ENCODE data around the gene CDC14B. TPM values are rescaled to one million over a fixed set of nuclear protein-coding genes. Genes with fewer than 3 reads are reported as not detected.
"Not testable (repeated sequence)": the region's sequence is repeated elsewhere in the genome, so short reads cannot be mapped to it uniquely, and the experiment has no call there.

CDC14B gene
- total RNA-seq, 1 experiment from 2014 or later = 5.2 TPM

GRCh38 chr9:96666653-96667362 lies 47.2 kb upstream of the CDC14B start:
- BruUV-seq (replicated peaks); H3K4me1 ChIP-seq (ENCODE audit: insufficient read depth, low read length, poor library complexity, severe bottlenecking): not testable (repeated sequence)

DNA sequence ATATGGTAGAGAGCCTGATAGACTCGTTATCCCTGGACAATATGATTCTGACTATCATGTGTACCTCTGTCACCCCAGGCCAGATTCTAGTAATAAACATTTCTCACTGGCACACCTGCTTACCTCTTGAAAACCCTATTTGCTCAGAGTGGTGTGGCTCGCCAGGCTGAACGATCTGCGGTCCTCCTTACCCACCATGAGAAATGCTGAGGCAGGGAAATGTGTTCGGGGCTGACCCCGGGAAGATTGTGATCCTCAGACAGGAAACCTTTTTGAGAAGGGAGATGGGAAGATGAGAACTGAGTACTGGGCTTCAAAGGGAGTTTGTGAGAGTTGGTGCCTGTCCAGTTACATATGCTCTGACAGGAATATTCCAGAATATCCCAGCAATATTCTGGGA lies 46.1 kb upstream of the CDC14B start:
- ChIA-PET CTCF (interaction anchor here (0.6 kb wide), 2 partner anchors 136 to 434 kb away, joined by 3 to 4 read pairs; no protein-coding TSS in a partner anchor), POLR2A (ENCODE audit: low non-redundant PET) (no interaction called here)
- no peaks in the 10 kb centered on the region for H3K27me3 ChIP-seq (replicated peaks; ENCODE audit: insufficient read depth, low read depth, low read length, poor library complexity)
- TF ChIP-seq, protein P1, sequence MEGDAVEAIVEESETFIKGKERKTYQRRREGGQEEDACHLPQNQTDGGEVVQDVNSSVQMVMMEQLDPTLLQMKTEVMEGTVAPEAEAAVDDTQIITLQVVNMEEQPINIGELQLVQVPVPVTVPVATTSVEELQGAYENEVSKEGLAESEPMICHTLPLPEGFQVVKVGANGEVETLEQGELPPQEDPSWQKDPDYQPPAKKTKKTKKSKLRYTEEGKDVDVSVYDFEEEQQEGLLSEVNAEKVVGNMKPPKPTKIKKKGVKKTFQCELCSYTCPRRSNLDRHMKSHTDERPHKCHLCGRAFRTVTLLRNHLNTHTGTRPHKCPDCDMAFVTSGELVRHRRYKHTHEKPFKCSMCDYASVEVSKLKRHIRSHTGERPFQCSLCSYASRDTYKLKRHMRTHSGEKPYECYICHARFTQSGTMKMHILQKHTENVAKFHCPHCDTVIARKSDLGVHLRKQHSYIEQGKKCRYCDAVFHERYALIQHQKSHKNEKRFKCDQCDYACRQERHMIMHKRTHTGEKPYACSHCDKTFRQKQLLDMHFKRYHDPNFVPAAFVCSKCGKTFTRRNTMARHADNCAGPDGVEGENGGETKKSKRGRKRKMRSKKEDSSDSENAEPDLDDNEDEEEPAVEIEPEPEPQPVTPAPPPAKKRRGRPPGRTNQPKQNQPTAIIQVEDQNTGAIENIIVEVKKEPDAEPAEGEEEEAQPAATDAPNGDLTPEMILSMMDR (conservative IDR thresholded peaks at IDR 0.05; ENCODE audit: low read depth, low read length) = no peak
- no peak for TF ChIP-seq EZH2 (IDR thresholded peaks at IDR 0.05; ENCODE audit: borderline replicate concordance, low read depth, low read length, poor library complexity, severe bottlenecking)
- no peaks in the 10 kb centered on the region for H3K9me3 ChIP-seq (ENCODE audit: low read depth, low read length, poor library complexity, severe bottlenecking)
- no peaks in the 10 kb centered on the region for H3K36me3 ChIP-seq (ENCODE audit: insufficient read depth, low read length, poor library complexity, severe bottlenecking)
- no peak for DNase-seq (ENCODE audit: low spot score)
- intact Hi-C loops (cut with micrococcal nuclease; ENCODE audit: unreplicated experiment) = loop anchor here (2.0 to 10.0 kb wide), 2 partner anchors 339 to 431 kb away; no protein-coding TSS in a partner anchor
- BruUV-seq (replicated peaks) = no TSS peak
- H3K4me1 ChIP-seq (ENCODE audit: insufficient read depth, low read length, poor library complexity, severe bottlenecking) = no peaks in the 10 kb centered on the region
- H3K27ac ChIP-seq (ENCODE audit: low read depth, low read length, poor library complexity, severe bottlenecking) = no peak overlapping the region
- H3K4me3 ChIP-seq (ENCODE audit: low read depth, low read length, poor library complexity, severe bottlenecking) = no peak overlapping the region

More at GRCh38 chr9:96666653-96667362, 47.2 kb upstream of the CDC14B start:
- ChIA-PET CTCF (interaction anchor here (0.6 to 1.1 kb wide), 8 partner anchors 12 to 435 kb away, joined by 3 to 6 read pairs (median 4); partner anchors contain the start of gene PRXL2C), POLR2A (ENCODE audit: low non-redundant PET) (interaction anchor here (0.6 kb wide), 1 partner anchor 166 kb away, joined by 12 read pairs; no protein-coding TSS in a partner anchor)
- intact Hi-C loops (cut with micrococcal nuclease; ENCODE audit: unreplicated experiment) = loop anchor here (2.0 to 10.0 kb wide), 2 partner anchors 340 to 432 kb away; no protein-coding TSS in a partner anchor
- TF ChIP-seq, protein P1 (conservative IDR thresholded peaks at IDR 0.05; ENCODE audit: low read depth, low read length) = peak; percentile 65
- H3K4me3 ChIP-seq (ENCODE audit: low read depth, low read length, poor library complexity, severe bottlenecking); H3K27me3 ChIP-seq (replicated peaks; ENCODE audit: insufficient read depth, low read depth, low read length, poor library complexity); H3K9me3 ChIP-seq (ENCODE audit: low read depth, low read length, poor library complexity, severe bottlenecking); H3K27ac ChIP-seq (ENCODE audit: low read depth, low read length, poor library complexity, severe bottlenecking); H3K36me3 ChIP-seq (ENCODE audit: insufficient read depth, low read length, poor library complexity, severe bottlenecking): not testable (repeated sequence)
- peak; percentile 81 for DNase-seq (ENCODE audit: low spot score)

DNA sequence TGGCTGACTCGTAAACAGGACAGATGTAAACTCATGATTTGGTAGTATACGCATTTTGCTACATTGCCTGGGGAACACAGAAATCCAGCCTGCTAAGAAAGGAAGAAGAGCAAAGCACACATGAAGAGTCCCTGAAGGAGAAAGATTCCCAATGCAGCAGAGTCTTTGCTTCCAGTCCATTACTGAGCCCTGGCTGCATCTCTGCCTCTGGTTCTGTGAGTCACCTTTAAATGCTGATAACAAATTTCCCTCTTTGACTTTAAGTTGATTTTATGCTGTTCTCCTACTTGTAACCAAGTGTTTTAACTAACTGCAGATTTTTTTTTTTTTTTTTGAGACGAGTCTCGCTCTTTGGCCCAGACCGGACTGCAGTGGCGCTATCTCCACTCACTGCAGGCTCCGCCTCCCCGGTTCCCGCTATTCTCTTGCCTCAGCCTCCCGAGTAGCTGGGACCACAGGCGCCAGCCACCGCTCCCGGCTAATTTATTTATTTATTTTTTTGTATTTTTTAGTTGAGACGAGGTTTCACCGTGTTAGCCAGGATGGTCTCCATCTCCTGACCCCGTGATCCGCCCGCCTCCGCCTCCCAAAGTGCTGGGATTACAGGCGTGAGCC lies 44.0 kb upstream of the CDC14B start:
- DNase-seq (ENCODE audit: low spot score) = no peak
- Histone ChIP-seq H3K27ac (ENCODE audit: low read depth, low read length, poor library complexity, severe bottlenecking) (no peak overlapping the region), H3K9me3 (ENCODE audit: low read depth, low read length, poor library complexity, severe bottlenecking) (no peaks in the 10 kb centered on the region), H3K4me3 (ENCODE audit: low read depth, low read length, poor library complexity, severe bottlenecking) (no peak overlapping the region), H3K27me3 (replicated peaks; ENCODE audit: insufficient read depth, low read depth, low read length, poor library complexity) (no peaks in the 10 kb centered on the region), H3K36me3 (ENCODE audit: insufficient read depth, low read length, poor library complexity, severe bottlenecking) (no peaks in the 10 kb centered on the region), H3K4me1 (ENCODE audit: insufficient read depth, low read length, poor library complexity, severe bottlenecking) (no peaks in the 10 kb centered on the region)
- intact Hi-C loops (cut with micrococcal nuclease; ENCODE audit: unreplicated experiment) = loop anchor here (10.0 kb wide), 1 partner anchor 429 kb away; no protein-coding TSS in a partner anchor
- TF ChIP-seq, protein P1 (conservative IDR thresholded peaks at IDR 0.05; ENCODE audit: low read depth, low read length) = no peak
- TF ChIP-seq EZH2 (IDR thresholded peaks at IDR 0.05; ENCODE audit: borderline replicate concordance, low read depth, low read length, poor library complexity, severe bottlenecking) = no peak
- BruUV-seq (replicated peaks) = no TSS peak
- CTCF ChIA-PET = interaction anchor here (0.7 kb wide), 1 partner anchor 1329 kb away, joined by 5 read pairs; no protein-coding TSS in a partner anchor
- POLR2A ChIA-PET (ENCODE audit: low non-redundant PET) = no interaction called here

Measured in A673 (cell line).